Stimulated activated naive CD4-positive, alpha-beta T cell (primary cell): ENCODE data around the gene ICE1.
"Not testable (repeated sequence)": the region's sequence is repeated elsewhere in the genome, so short reads cannot be mapped to it uniquely, and the experiment has no call there.

Source experiments
- DNase-seq, 6 experiments: peaks; one replicate each; lab custom pipeline; 2025; lab: John Stamatoyannopoulos, UW

ICE1 gene

GRCh38 chr5:5437227-5438172, 15.0 kb downstream of the ICE1 start:
- no peak for DNase-seq

- no peak for DNase-seq
Observed at GRCh38 chr5:5451863-5452262, 29.4 kb downstream of the ICE1 start.

GRCh38 chr5:5453131-5453530, 30.7 kb downstream of the ICE1 start:
- no peak for DNase-seq

- DNase-seq = no peak
Observed at GRCh38 chr5:5454391-5454790, 31.9 kb downstream of the ICE1 start.

GRCh38 chr5:5456858-5457257, 34.4 kb downstream of the ICE1 start:
- no peak for DNase-seq

- no peak for DNase-seq
Observed at GRCh38 chr5:5460311-5460710, 37.8 kb downstream of the ICE1 start.

- DNase-seq = no peak
Observed at GRCh38 chr5:5461012-5461411, 38.5 kb downstream of the ICE1 start.

GRCh38 chr5:5464036-5464715, 41.7 kb downstream of the ICE1 start:
- no peak for DNase-seq

- no peak for DNase-seq
Observed at GRCh38 chr5:5466227-5466626, 43.8 kb downstream of the ICE1 start.

GRCh38 chr5:5467737-5468136, 45.3 kb downstream of the ICE1 start:
- DNase-seq = no peak

- no peak for DNase-seq
Observed at GRCh38 chr5:5470933-5471332, 48.5 kb downstream of the ICE1 start.

GRCh38 chr5:5473226-5473625, 50.7 kb downstream of the ICE1 start:
- no peak for DNase-seq

- no peak for DNase-seq
Observed at GRCh38 chr5:5474961-5475360, 52.5 kb downstream of the ICE1 start.

- DNase-seq = no peak
Observed at GRCh38 chr5:5475975-5476374, 53.5 kb downstream of the ICE1 start.

GRCh38 chr5:5479578-5479977, 57.1 kb downstream of the ICE1 start:
- DNase-seq = not testable (repeated sequence)

- peak in 2 of 6 experiments; percentile 6 to 16 for DNase-seq
Observed at GRCh38 chr5:5480481-5481111, 58.1 kb downstream of the ICE1 start.

- peak in 3 of 6 experiments; percentile 18 to 36 (median 33) for DNase-seq
Observed at GRCh38 chr5:5481206-5481605, 58.7 kb downstream of the ICE1 start.

GRCh38 chr5:5481633-5482032, 59.2 kb downstream of the ICE1 start:
- no peak for DNase-seq

GRCh38 chr5:5483350-5483749, 60.9 kb downstream of the ICE1 start:
- no peak for DNase-seq

- no peak for DNase-seq
Observed at GRCh38 chr5:5483880-5484598, 61.6 kb downstream of the ICE1 start.

- no peak for DNase-seq
Observed at GRCh38 chr5:5486122-5486521, 63.6 kb downstream of the ICE1 start.
